ENCODE measurements around the gene YTHDC2.
A peak's percentile ranks its signal among the peaks of the same experiment; 100 is the strongest.
"Not testable (repeated sequence)": the region's sequence is repeated elsewhere in the genome, so short reads cannot be mapped to it uniquely, and the experiment has no call there.

Gene YTHDC2

GRCh38 chr5:113552137-113552536 is 38.6 kb downstream of the YTHDC2 start:
- Mint-ChIP-seq H3K4me3 (no peak overlapping the region), H3K27ac (no peak overlapping the region), H3K9me3 (no peaks in the 10 kb centered on the region)

GRCh38 chr5:113552620-113553019 is 39.1 kb downstream of the YTHDC2 start:
- Mint-ChIP-seq H3K27ac (no peak overlapping the region), H3K4me1 (no peaks in the 10 kb centered on the region), H3K4me3 (no peak overlapping the region), H3K9me3 (no peaks in the 10 kb centered on the region), H3K27me3 (no peaks in the 10 kb centered on the region)
- ATAC-seq, result no peak
- DNase-seq, result no peak

More at GRCh38 chr5:113552137-113552536, 38.6 kb downstream of the YTHDC2 start:
- peaks cover under 1% of the 10 kb centered on the region for H3K4me1 Mint-ChIP-seq
- DNase-seq (no peak), ATAC-seq (no peak)
- H3K27me3 Mint-ChIP-seq, result no peaks in the 10 kb centered on the region

- Mint-ChIP-seq H3K4me3 (no peak overlapping the region), H3K27ac (no peak overlapping the region), H3K9me3 (no peaks in the 10 kb centered on the region), H3K27me3 (no peaks in the 10 kb centered on the region), H3K4me1 (no peaks in the 10 kb centered on the region)
- ATAC-seq (no peak), DNase-seq (no peak)
Observed at GRCh38 chr5:113562828-113563400, 49.4 kb downstream of the YTHDC2 start.

- H3K9me3 Mint-ChIP-seq, result peaks cover 15 to 20% of the 10 kb centered on the region in 2 donors
- H3K4me3 Mint-ChIP-seq, result no peak overlapping the region
- H3K27ac Mint-ChIP-seq, result no peak overlapping the region
- H3K4me1 Mint-ChIP-seq, result peaks cover 14% of the 10 kb centered on the region
- ATAC-seq, result no peak
- H3K27me3 Mint-ChIP-seq, result no peaks in the 10 kb centered on the region
- DNase-seq, result no peak
Observed at GRCh38 chr5:113569396-113569795, 55.9 kb downstream of the YTHDC2 start.

GRCh38 chr5:113572716-113573115 is 59.2 kb downstream of the YTHDC2 start:
- Mint-ChIP-seq H3K9me3 (peaks cover 15 to 20% of the 10 kb centered on the region in 2 donors), H3K27ac (no peak overlapping the region), H3K4me3 (no peak overlapping the region), H3K27me3 (no peaks in the 10 kb centered on the region), H3K4me1 (peaks cover 28% of the 10 kb centered on the region)
- DNase-seq, result no peak
- no peak for ATAC-seq

GRCh38 chr5:113574417-113574816 is 60.9 kb downstream of the YTHDC2 start:
- H3K27ac Mint-ChIP-seq, result peak overlapping the region in 1 of 2 donors; percentile 21
- DNase-seq (no peak), ATAC-seq (no peak)
- no peaks in the 10 kb centered on the region for H3K27me3 Mint-ChIP-seq
- peaks cover 28% of the 10 kb centered on the region for H3K4me1 Mint-ChIP-seq
- H3K9me3 Mint-ChIP-seq, result peaks cover 15 to 20% of the 10 kb centered on the region in 2 donors
- no peak overlapping the region for H3K4me3 Mint-ChIP-seq

- H3K27ac Mint-ChIP-seq, result peak overlapping the region in 1 of 2 donors; percentile 2
Observed at GRCh38 chr5:113575074-113575473, 61.6 kb downstream of the YTHDC2 start.

GRCh38 chr5:113578091-113578490 is 64.6 kb downstream of the YTHDC2 start:
- Mint-ChIP-seq H3K27ac (no peak overlapping the region), H3K4me1 (peaks cover 26% of the 10 kb centered on the region), H3K9me3 (peaks cover 4 to 6% of the 10 kb centered on the region in 2 donors), H3K27me3 (no peaks in the 10 kb centered on the region), H3K4me3 (no peak overlapping the region)
- DNase-seq, result no peak
- ATAC-seq, result no peak

More at GRCh38 chr5:113575074-113575473, 61.6 kb downstream of the YTHDC2 start:
- Mint-ChIP-seq H3K4me1 (peaks cover 28% of the 10 kb centered on the region), H3K4me3 (no peak overlapping the region), H3K9me3 (peaks cover 15 to 20% of the 10 kb centered on the region in 2 donors), H3K27me3 (no peaks in the 10 kb centered on the region)
- no peak for DNase-seq
- ATAC-seq, result no peak

GRCh38 chr5:113581388-113581787 is 67.9 kb downstream of the YTHDC2 start:
- DNase-seq (no peak), ATAC-seq (no peak)
- Mint-ChIP-seq H3K27ac (no peak overlapping the region), H3K4me1 (no peaks in the 10 kb centered on the region), H3K4me3 (no peak overlapping the region), H3K9me3 (no peaks in the 10 kb centered on the region), H3K27me3 (no peaks in the 10 kb centered on the region)

GRCh38 chr5:113598150-113598549 is 84.7 kb downstream of the YTHDC2 start:
- Mint-ChIP-seq H3K9me3 (no peaks in the 10 kb centered on the region), H3K27ac (no peak overlapping the region), H3K4me1 (no peaks in the 10 kb centered on the region), H3K4me3 (no peak overlapping the region), H3K27me3 (no peaks in the 10 kb centered on the region)
- ATAC-seq (no peak), DNase-seq (no peak)

GRCh38 chr5:113598926-113599325 is 85.4 kb downstream of the YTHDC2 start:
- no peak for ATAC-seq
- H3K27me3 Mint-ChIP-seq, result no peaks in the 10 kb centered on the region
- H3K4me3 Mint-ChIP-seq, result no peak overlapping the region
- H3K27ac Mint-ChIP-seq, result no peak overlapping the region
- H3K9me3 Mint-ChIP-seq, result no peaks in the 10 kb centered on the region
- DNase-seq, result no peak
- H3K4me1 Mint-ChIP-seq, result no peaks in the 10 kb centered on the region

- H3K27ac Mint-ChIP-seq, result no peak overlapping the region
- peaks cover 9% of the 10 kb centered on the region for H3K27me3 Mint-ChIP-seq
- ATAC-seq, result no peak
- H3K4me1 Mint-ChIP-seq, result no peaks in the 10 kb centered on the region
- H3K9me3 Mint-ChIP-seq, result no peaks in the 10 kb centered on the region
- H3K4me3 Mint-ChIP-seq, result no peak overlapping the region
- no peak for DNase-seq
Observed at GRCh38 chr5:113600255-113600905, 86.9 kb downstream of the YTHDC2 start.

- H3K4me1 Mint-ChIP-seq, result peaks cover 4% of the 10 kb centered on the region
- DNase-seq (no peak), ATAC-seq (no peak)
- H3K9me3 Mint-ChIP-seq, result no peaks in the 10 kb centered on the region
- H3K4me3 Mint-ChIP-seq, result no peak overlapping the region
- peaks cover 19% of the 10 kb centered on the region for H3K27me3 Mint-ChIP-seq
- no peak overlapping the region for H3K27ac Mint-ChIP-seq
Observed at GRCh38 chr5:113601423-113601822, 87.9 kb downstream of the YTHDC2 start.

- not testable (repeated sequence) for DNase-seq, ATAC-seq, H3K27ac Mint-ChIP-seq, H3K4me3 Mint-ChIP-seq, H3K9me3 Mint-ChIP-seq
- Mint-ChIP-seq H3K27me3 (peaks cover 31% of the 10 kb centered on the region), H3K4me1 (peaks cover 12% of the 10 kb centered on the region)
Observed at GRCh38 chr5:113603246-113603645, 89.8 kb downstream of the YTHDC2 start.

GRCh38 chr5:113606298-113607134 is 93.0 kb downstream of the YTHDC2 start:
- no peak overlapping the region for H3K27ac Mint-ChIP-seq
- H3K9me3 Mint-ChIP-seq, result no peaks in the 10 kb centered on the region
- peak overlapping the region in 1 of 2 donors; percentile 62 for H3K4me3 Mint-ChIP-seq
- H3K4me1 Mint-ChIP-seq, result peaks cover 14% of the 10 kb centered on the region
- DNase-seq (peak; percentile 48 to 50), ATAC-seq (peak; percentile 92)
- peaks cover 40% of the 10 kb centered on the region for H3K27me3 Mint-ChIP-seq

- H3K27ac Mint-ChIP-seq, result no peak overlapping the region
- peaks cover 14% of the 10 kb centered on the region for H3K4me1 Mint-ChIP-seq
- DNase-seq, result no peak
- no peak for ATAC-seq
- H3K27me3 Mint-ChIP-seq, result peaks cover 41% of the 10 kb centered on the region
- H3K9me3 Mint-ChIP-seq, result no peaks in the 10 kb centered on the region
- H3K4me3 Mint-ChIP-seq, result no peak overlapping the region
Observed at GRCh38 chr5:113607361-113607760, 93.9 kb downstream of the YTHDC2 start.
